Transverse colon (tissue), 4 donors: ENCODE measurements around the gene FBXL17.

ENCODE experiments used
- EP300 ChIP-seq: sonication (generic); formaldehyde crosslinking; IDR thresholded peaks from one replicate; pipeline ENCODE4 v1.6.1; 2017; ENCODE audit warnings: antibody characterized with exemption, low read depth
- POLR2A ChIP-seq: fragments of 450-650 bp; IDR thresholded peaks from one replicate; pipeline ENCODE4 v1.6.1; 2016; ENCODE audit warnings: antibody characterized with exemption, mild to moderate bottlenecking, moderate library complexity
- POLR2AphosphoS5 ChIP-seq, 3 donors: sonication (generic); formaldehyde crosslinking; IDR thresholded peaks; one replicate each; pipeline ENCODE4 v1.6.1; 2016; ENCODE audit warnings: antibody characterized with exemption in 3 of 3
- TF ChIP-seq, protein P1 (sequence below), 5 experiments: fragments of 200-600 bp in 3 of 5; fragments of 450-650 bp in 2 of 5; sonication (generic) in 3 of 5; IDR thresholded peaks; 1 replicate in 2 of 5; 2 replicates in 3 of 5; pipeline ENCODE4 v1.5.1; 2016 to 2017; ENCODE audit warnings: antibody characterized with exemption in 5 of 5, inconsistent platforms in 3 of 5, mild to moderate bottlenecking in 2 of 5, moderate library complexity in 1 of 5

DNA sequence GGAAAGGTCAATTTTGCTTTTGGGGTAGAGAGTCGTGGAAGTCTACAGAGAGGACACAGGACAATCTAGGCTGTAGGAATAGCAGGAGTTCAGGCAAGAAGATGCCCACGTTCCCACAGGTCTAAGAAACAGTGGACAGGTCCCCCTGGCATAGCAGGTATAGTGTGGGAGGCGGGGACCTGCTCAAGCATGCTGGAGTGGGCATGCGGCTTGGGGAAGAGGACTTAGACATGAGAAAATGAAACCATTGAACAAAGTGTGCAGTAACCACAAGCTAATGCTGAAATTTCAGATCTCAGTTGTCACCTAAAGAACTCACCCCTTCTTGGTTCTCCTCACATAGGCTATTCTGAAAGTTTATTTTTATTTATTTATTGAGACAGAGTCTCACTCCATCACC, 568.3 kb downstream of the FBXL17 start:
- TF ChIP-seq, protein P1, sequence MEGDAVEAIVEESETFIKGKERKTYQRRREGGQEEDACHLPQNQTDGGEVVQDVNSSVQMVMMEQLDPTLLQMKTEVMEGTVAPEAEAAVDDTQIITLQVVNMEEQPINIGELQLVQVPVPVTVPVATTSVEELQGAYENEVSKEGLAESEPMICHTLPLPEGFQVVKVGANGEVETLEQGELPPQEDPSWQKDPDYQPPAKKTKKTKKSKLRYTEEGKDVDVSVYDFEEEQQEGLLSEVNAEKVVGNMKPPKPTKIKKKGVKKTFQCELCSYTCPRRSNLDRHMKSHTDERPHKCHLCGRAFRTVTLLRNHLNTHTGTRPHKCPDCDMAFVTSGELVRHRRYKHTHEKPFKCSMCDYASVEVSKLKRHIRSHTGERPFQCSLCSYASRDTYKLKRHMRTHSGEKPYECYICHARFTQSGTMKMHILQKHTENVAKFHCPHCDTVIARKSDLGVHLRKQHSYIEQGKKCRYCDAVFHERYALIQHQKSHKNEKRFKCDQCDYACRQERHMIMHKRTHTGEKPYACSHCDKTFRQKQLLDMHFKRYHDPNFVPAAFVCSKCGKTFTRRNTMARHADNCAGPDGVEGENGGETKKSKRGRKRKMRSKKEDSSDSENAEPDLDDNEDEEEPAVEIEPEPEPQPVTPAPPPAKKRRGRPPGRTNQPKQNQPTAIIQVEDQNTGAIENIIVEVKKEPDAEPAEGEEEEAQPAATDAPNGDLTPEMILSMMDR (IDR thresholded peaks at IDR 0.05), result no peak
- no peak for TF ChIP-seq POLR2A
- no peak for TF ChIP-seq POLR2AphosphoS5 (IDR thresholded peaks at IDR 0.05)
- TF ChIP-seq EP300, result no peak
